GM12878 (cell line): Measurements from ENCODE around the gene YJU2. TPM values are rescaled to one million over a fixed set of nuclear protein-coding genes. Genes with fewer than 3 reads are reported as not detected.
A peak's percentile ranks its signal among the peaks of the same experiment; 100 is the strongest.

Experiments
- ATAC-seq: fragments of 200-7000 bp; cut with Tn5 transposase; 3 replicates; pipeline ENCODE4 v1.9.1; 2020; ENCODE audit warnings: mild to moderate bottlenecking, moderate library complexity
- BruUV-seq: library from RNA; stranded (reverse); fragments of 400-500 nt; replicated peaks from 2 replicates; lab custom pipeline; 2021; lab: Mats Ljungman, UMichigan
- CTCF ChIA-PET: fragments of 300-600 bp; sonication (Branson Sonifier 250); formaldehyde crosslinking; extraction: SDS; loops from one replicate; lab custom pipeline; 2021; ENCODE audit warnings: inconsistent platforms; lab: Yijun Ruan, JAX
- POLR2A ChIA-PET: fragments of 350-600 bp; formaldehyde crosslinking; extraction: SDS; loops from one replicate; lab custom pipeline; 2021; ENCODE audit warnings: inconsistent platforms; lab: Charles Lee
- RAD21 ChIA-PET: fragments of 300-600 bp; sonication (Branson Sonifier 250); formaldehyde crosslinking; loops from one replicate; lab custom pipeline; 2023; ENCODE audit warnings: antibody characterized with exemption; ENCODE audit not compliant: unreplicated experiment; lab: Charles Lee
- SMC1A ChIA-PET: fragments of 300-600 bp; sonication (Branson Sonifier 250); formaldehyde crosslinking; loops from one replicate; lab custom pipeline; 2023; ENCODE audit not compliant: unreplicated experiment, uncharacterized antibody; lab: Charles Lee
- DNase-seq: peaks from one replicate; pipeline ENCODE4 v3.0.0-alpha.2; 2011; ENCODE audit warnings: low read depth, low spot score
- FAIRE-seq: peaks from 3 replicates; lab custom pipeline; 2011; peaks lifted over from hg19 to GRCh38; lab: Jason Lieb, UNC
- H2AFZ ChIP-seq: 2 replicates; pipeline ENCODE4 v1.6.0; 2011; ENCODE audit warnings: low read depth, low read length, control low read depth; ENCODE audit not compliant: control insufficient read depth
- H3K27ac ChIP-seq: 2 replicates; pipeline ENCODE4 v1.5.1; 2011; ENCODE audit warnings: control low read depth; ENCODE audit not compliant: control insufficient read depth, insufficient read depth
- H3K27me3 ChIP-seq, 2 experiments: replicated peaks in 1 of 2; 2 replicates each; pipeline versions ENCODE4 v1.6.0 to v1.6.1; 2011; ENCODE audit warnings: low read length in 1 of 2; ENCODE audit not compliant: control insufficient read depth in 2 of 2, insufficient read depth in 2 of 2
- H3K36me3 ChIP-seq, 2 experiments: 2 replicates each; pipeline ENCODE4 v1.5.1; 2011; ENCODE audit warnings: low read length in 1 of 2; ENCODE audit not compliant: control insufficient read depth in 2 of 2, insufficient read depth in 2 of 2
- H3K4me1 ChIP-seq: 2 replicates; pipeline ENCODE4 v1.6.1; 2011; ENCODE audit warnings: mild to moderate bottlenecking, low read length, moderate library complexity, mixed read lengths; ENCODE audit not compliant: control insufficient read depth, insufficient read depth
- H3K4me2 ChIP-seq: 2 replicates; pipeline ENCODE4 v1.6.0; 2011; ENCODE audit warnings: control low read depth; ENCODE audit not compliant: control insufficient read depth, insufficient read depth
- H3K4me3 ChIP-seq: fragments of 200-600 bp; sonication (generic); 2 replicates; pipeline ENCODE4 v1.5.1; 2016
- H3K79me2 ChIP-seq: 2 replicates; pipeline ENCODE4 v1.6.0; 2011; ENCODE audit warnings: low read length; ENCODE audit not compliant: control insufficient read depth, insufficient read depth
- H3K9ac ChIP-seq: 2 replicates; pipeline ENCODE4 v1.8.0; 2011; ENCODE audit warnings: low read length, control low read depth, mixed read lengths; ENCODE audit not compliant: control insufficient read depth, insufficient read depth
- H3K9me3 ChIP-seq: replicated peaks from 3 replicates; pipeline ENCODE4 v1.5.1; 2011; ENCODE audit warnings: mild to moderate bottlenecking, low read length; ENCODE audit not compliant: control insufficient read depth, insufficient read depth
- H4K20me1 ChIP-seq: 2 replicates; pipeline ENCODE4 v1.6.0; 2011; ENCODE audit not compliant: control insufficient read depth, insufficient read depth
- E4F1 ChIP-seq: fragments of 450-650 bp; IDR thresholded peaks from 2 replicates; pipeline ENCODE4 v1.6.1; 2018; ENCODE audit warnings: borderline replicate concordance, mild to moderate bottlenecking; ENCODE audit not compliant: partially characterized antibody
- EED ChIP-seq: sonication (generic); IDR thresholded peaks from 2 replicates; pipeline ENCODE4 v1.6.1; 2016; ENCODE audit warnings: antibody characterized with exemption, low read depth
- EP300 ChIP-seq, 2 experiments: fragments of 150-350 bp in 1 of 2; IDR thresholded peaks; 2 replicates each; pipeline ENCODE4 v1.6.1; 2011 to 2012; ENCODE audit warnings: low read depth in 2 of 2, low read length in 2 of 2, borderline replicate concordance in 1 of 2, improper control_type of control experiment in 1 of 2, inconsistent platforms in 1 of 2; ENCODE audit not compliant: control insufficient read depth in 1 of 2
- HDAC2 ChIP-seq: fragments of 200-600 bp; sonication (generic); IDR thresholded peaks from 2 replicates; pipeline ENCODE4 v1.6.1; 2017
- HDGF ChIP-seq: fragments of 450-650 bp; IDR thresholded peaks from 2 replicates; pipeline ENCODE4 v1.6.1; 2016; ENCODE audit warnings: antibody characterized with exemption
- KLF5 ChIP-seq: fragments of 450-650 bp; IDR thresholded peaks from 2 replicates; pipeline ENCODE4 v1.6.1; 2014; ENCODE audit warnings: mild to moderate bottlenecking; ENCODE audit not compliant: partially characterized antibody
- MEF2B ChIP-seq: fragments of 450-650 bp; IDR thresholded peaks from 2 replicates; pipeline ENCODE4 v1.6.1; 2018; ENCODE audit warnings: mild to moderate bottlenecking, moderate library complexity; ENCODE audit not compliant: partially characterized antibody, poor library complexity, severe bottlenecking
- SIN3A ChIP-seq: IDR thresholded peaks from 2 replicates; pipeline ENCODE4 v1.6.1; 2012; ENCODE audit warnings: low read depth, low read length, improper control_type of control experiment
- SMAD5 ChIP-seq: IDR thresholded peaks from 2 replicates; pipeline ENCODE4 v1.6.1; 2016; ENCODE audit warnings: antibody characterized with exemption, low read depth
- SRF ChIP-seq, 2 experiments: IDR thresholded peaks; 2 replicates each; pipeline ENCODE4 v1.6.1; 2011; ENCODE audit warnings: low read depth in 2 of 2, low read length in 2 of 2, mild to moderate bottlenecking in 1 of 2, moderate library complexity in 1 of 2
- USF2 ChIP-seq: IDR thresholded peaks from 2 replicates; pipeline ENCODE4 v1.6.1; 2011; ENCODE audit warnings: low read depth, low read length, improper control_type of control experiment, borderline replicate concordance
- WGBS: methylation state at CpG from one replicate; pipeline ENCODE4 v1.1.6; 2016; ENCODE audit warnings: low lambda C conversion rate; ENCODE audit not compliant: insufficient replicate concordance, insufficient coverage; ENCODE audit errors: missing lambda C conversion rate; 5-methylcytosine and 5-hydroxymethylcytosine counted together
- in situ Hi-C: fragments of 300-500 bp; cut with MboI; formaldehyde crosslinking; loops from 9 replicates; pipeline ENCODE4 v1.14.3; 2018; ENCODE audit warnings: mixed read lengths
- intact Hi-C: fragments of 100-400 bp; cut with micrococcal nuclease; formaldehyde crosslinking; loops from one replicate; pipeline ENCODE4 v1.14.2; 2022; ENCODE audit not compliant: unreplicated experiment
- polyA plus RNA-seq, 11 experiments: library from polyadenylated mRNA; depleted of rRNA in 4 of 11; unstranded in 6 of 11; stranded (reverse) in 5 of 11; fragments of >200 nt; fragmentation: Nextera tagmentation in 4 of 11; fragmentation: Illumina TruSeq in 1 of 11; extraction: Ambion mirVana in 4 of 11; extraction: Trizol in 1 of 11; gene quantifications; 1 replicate in 1 of 11; 2 replicates in 10 of 11; pipeline versions ENCODE4 v1.2.1 to v1.2.3, GENCODE V29; 2011 to 2016; ENCODE audit warnings: inconsistent platforms in 2 of 11, missing spikeins in 2 of 11, low read depth in 1 of 11
- total RNA-seq, 4 experiments: library from RNA; depleted of rRNA in 3 of 4; stranded (reverse); fragments of >200 nt in 3 of 4; fragmentation: Illumina TruSeq in 1 of 4; extraction: Trizol in 1 of 4; gene quantifications; 2 replicates each; pipeline versions ENCODE4 v1.2.1 to v1.2.3, GENCODE V29; 2013 to 2021
- TF ChIP-seq, protein P1 (sequence below): IDR thresholded peaks from 2 replicates; pipeline ENCODE4 v1.6.1; 2011; ENCODE audit warnings: borderline replicate concordance, low read depth, mild to moderate bottlenecking, moderate library complexity, mixed read lengths, low read length; ENCODE audit not compliant: insufficient read depth; ENCODE audit errors: extremely low read length

The YJU2 gene
- total and polyA plus RNA-seq, 10 of the 15 experiments (the other 5 are each of a cell fraction or from before 2014, with no cell fraction given): 0.26 to 40.7 (median 23.8) TPM

GRCh38 chr19:4303819-4304537 lies 57.1 kb downstream of the YJU2 start:
- no peaks in the 10 kb centered on the region for H3K27me3 ChIP-seq
- 31% methylated on average over 18 of the region's 18 CpGs for WGBS
- H4K20me1 ChIP-seq: no peaks in the 10 kb centered on the region
- no TSS peak for BruUV-seq
- no peak for FAIRE-seq
- no peaks in the 10 kb centered on the region for H3K36me3 ChIP-seq
- H3K4me3 ChIP-seq: no peak overlapping the region; the same call in 1 of the 2 replicates
- intact Hi-C loops: no loop called here
- H3K4me2 ChIP-seq: 0 out of 2 replicates have a peak overlapping the region, but pooled peaks have one; percentile 33
- no peak overlapping the region for H3K27ac ChIP-seq
- no peak overlapping the region for H2AFZ ChIP-seq
- RAD21 ChIA-PET: no interaction called here
- TF ChIP-seq E4F1: no peak
- TF ChIP-seq SMAD5: no peak
- TF ChIP-seq EP300 (IDR thresholded peaks at IDR 0.05; ENCODE audit: borderline replicate concordance in 1 of 2, control insufficient read depth in 1 of 2, low read depth in 2 of 2, low read length in 2 of 2): no peak
- TF ChIP-seq HDGF: no peak
- TF ChIP-seq MEF2B: no peak
- no peak for TF ChIP-seq USF2
- TF ChIP-seq SIN3A: no peak
- TF ChIP-seq, protein P1, sequence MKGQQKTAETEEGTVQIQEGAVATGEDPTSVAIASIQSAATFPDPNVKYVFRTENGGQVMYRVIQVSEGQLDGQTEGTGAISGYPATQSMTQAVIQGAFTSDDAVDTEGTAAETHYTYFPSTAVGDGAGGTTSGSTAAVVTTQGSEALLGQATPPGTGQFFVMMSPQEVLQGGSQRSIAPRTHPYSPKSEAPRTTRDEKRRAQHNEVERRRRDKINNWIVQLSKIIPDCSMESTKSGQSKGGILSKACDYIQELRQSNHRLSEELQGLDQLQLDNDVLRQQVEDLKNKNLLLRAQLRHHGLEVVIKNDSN: no peak
- no peak for TF ChIP-seq EED
- TF ChIP-seq SRF (IDR thresholded peaks at IDR 0.05; ENCODE audit: low read depth in 2 of 2, low read length in 2 of 2): no peak
- TF ChIP-seq KLF5: no peak
- TF ChIP-seq HDAC2: no peak
- SMC1A ChIA-PET: no interaction called here
- POLR2A ChIA-PET: no interaction called here
- H3K4me1 ChIP-seq: no peaks in the 10 kb centered on the region
- H3K9ac ChIP-seq: no peak overlapping the region
- CTCF ChIA-PET: no interaction called here
- H3K79me2 ChIP-seq: no peaks in the 10 kb centered on the region
- in situ Hi-C loops: no loop called here
- no peak for ATAC-seq
- no peak for DNase-seq
- H3K9me3 ChIP-seq: no peaks in the 10 kb centered on the region
